Measurements from ENCODE around the gene KCNG2.
A peak's percentile ranks its signal among the peaks of the same experiment; 100 is the strongest.

KCNG2 gene

DNA sequence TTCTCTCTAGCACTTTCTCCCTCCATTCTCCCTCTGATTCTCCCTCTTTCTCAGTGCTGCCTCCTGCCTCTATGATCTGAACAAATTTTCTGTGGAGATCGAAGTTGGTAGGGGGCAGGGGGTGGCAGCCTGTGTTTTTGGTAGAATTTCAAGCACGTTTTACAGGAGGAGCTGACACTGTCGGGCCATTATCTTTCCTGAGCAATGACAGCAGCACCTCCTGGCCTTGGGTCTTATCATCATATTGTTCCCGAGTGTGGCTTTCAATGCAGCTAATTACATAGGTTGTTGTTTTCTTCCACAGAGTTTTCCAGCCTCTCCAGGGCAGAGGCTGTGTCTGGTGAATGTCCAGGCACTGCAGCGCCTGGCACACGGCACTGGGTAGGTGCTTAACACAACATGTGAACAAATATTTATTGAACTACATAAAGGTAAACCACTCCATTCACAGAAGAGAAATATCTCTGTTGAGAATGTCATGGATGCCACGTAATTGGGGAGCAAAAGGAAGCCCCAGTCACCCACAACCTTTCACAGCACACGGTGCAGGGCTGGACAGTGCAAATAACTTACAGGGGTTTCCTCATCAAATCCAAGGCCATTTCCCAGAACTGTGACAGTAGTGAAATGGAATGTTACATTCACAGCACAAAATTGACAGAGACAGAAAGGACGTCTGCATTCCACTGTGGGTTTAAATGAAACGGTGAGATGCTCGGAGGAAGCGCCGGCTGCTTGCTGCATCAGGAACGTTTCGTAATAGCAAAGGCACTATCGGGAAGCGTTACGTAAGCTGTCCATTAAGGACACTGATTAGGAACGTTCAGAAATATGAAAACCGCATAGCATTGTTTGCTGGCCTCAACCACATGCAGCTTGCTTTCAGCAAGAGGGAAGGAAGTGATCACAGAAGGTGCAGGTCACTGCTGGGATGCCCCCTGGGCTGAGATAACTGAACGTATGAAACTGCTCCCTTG is 6.5 kb upstream of the KCNG2 start:
- Histone ChIP-seq H3K4me3 (ENCODE audit: low read depth, low read length) (no peak overlapping the region), H3K27ac (ENCODE audit: extremely low read depth, low read depth, low read length) (no peak overlapping the region), H3K9me3 (ENCODE audit: control insufficient read depth, insufficient read depth, low read depth, low read length) (no peaks in the 10 kb centered on the region), H3K4me1 (ENCODE audit: control insufficient read depth, insufficient read depth, low read length) (no peaks in the 10 kb centered on the region), H3K36me3 (ENCODE audit: control insufficient read depth in 2 of 2, insufficient read depth in 1 of 2, low read length in 2 of 2) (no peaks in the 10 kb centered on the region)
- ChIA-PET POLR2A (interaction anchor here (0.9 kb wide), 1 partner anchor 243 kb away, joined by 3 read pairs; the partner anchor contains the start of gene RBFA), CTCF (interaction anchor here (0.7 kb wide), 1 partner anchor 61 kb away, joined by 3 read pairs; no protein-coding TSS in a partner anchor)
- TF ChIP-seq ZNF843 (tag by site-specific recombination; IDR thresholded peaks at IDR 0.05): no peak

DNA sequence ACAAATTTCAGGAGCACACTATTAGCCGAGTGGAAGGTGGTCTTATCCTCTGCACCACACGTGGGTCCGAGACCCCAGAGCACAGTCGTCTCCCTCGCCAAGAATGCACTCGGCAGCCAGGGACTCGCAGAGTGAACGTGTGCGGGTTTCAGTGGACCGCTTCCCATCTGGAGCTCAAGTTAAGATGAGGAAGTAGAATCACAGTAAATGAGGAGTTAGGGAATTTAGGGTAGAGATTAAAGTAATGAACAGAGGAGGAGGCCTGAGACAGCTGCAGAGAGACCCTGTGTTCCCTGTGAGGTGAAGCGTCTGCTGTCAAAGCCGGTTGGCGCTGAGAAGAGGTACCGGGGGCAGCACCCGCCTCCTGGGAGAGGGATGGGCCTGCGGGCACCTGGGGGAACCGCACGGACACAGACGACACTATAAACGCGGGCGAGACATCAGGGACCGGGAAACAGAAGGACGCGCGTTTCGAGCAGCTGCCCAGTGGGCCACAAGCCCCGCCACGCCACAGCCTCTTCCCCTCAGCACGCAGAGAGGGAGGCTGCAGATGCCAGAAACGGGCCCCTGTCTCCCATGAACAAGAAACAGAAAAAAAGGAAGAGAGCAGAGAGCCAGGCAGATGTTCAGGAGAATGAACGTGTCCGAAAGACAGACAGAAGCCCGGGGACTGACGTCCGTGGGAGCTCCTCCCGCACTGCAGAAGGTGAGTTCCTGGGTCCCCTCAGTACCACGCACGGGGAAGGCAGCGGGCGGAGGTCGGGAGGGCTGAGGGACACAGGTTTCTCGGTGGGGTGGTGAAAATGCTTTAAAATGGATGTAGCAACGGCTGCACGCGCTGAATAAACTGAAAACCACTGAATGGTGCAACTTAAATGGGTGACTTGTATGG is 5.4 kb upstream of the KCNG2 start:
- Histone ChIP-seq H3K4me1 (ENCODE audit: control insufficient read depth, insufficient read depth, low read length) (no peaks in the 10 kb centered on the region), H3K27ac (ENCODE audit: extremely low read depth, low read depth, low read length) (no peak overlapping the region), H3K36me3 (ENCODE audit: control insufficient read depth in 2 of 2, insufficient read depth in 1 of 2, low read length in 2 of 2) (no peaks in the 10 kb centered on the region), H3K4me3 (ENCODE audit: low read depth, low read length) (no peak overlapping the region), H3K9me3 (ENCODE audit: control insufficient read depth, insufficient read depth, low read depth, low read length) (no peaks in the 10 kb centered on the region)
- CTCF ChIA-PET: interaction anchor here (0.7 kb wide), 1 partner anchor 62 kb away, joined by 3 read pairs; no protein-coding TSS in a partner anchor
- POLR2A ChIA-PET: interaction anchor here (0.9 kb wide), 1 partner anchor 242 kb away, joined by 3 read pairs; the partner anchor contains the start of gene RBFA
- TF ChIP-seq, protein P1, sequence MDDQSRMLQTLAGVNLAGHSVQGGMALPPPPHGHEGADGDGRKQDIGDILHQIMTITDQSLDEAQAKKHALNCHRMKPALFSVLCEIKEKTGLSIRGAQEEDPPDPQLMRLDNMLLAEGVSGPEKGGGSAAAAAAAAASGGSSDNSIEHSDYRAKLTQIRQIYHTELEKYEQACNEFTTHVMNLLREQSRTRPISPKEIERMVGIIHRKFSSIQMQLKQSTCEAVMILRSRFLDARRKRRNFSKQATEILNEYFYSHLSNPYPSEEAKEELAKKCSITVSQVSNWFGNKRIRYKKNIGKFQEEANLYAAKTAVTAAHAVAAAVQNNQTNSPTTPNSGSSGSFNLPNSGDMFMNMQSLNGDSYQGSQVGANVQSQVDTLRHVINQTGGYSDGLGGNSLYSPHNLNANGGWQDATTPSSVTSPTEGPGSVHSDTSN (CRISPR knock-in tag; IDR thresholded peaks at IDR 0.05): 0 out of 2 replicates have a peak, but pooled peaks have one; percentile 30
- TF ChIP-seq ZNF677 (tag by site-specific recombination; IDR thresholded peaks at IDR 0.05) (no peak), ZBTB20 (tag by site-specific recombination; IDR thresholded peaks at IDR 0.05) (no peak), ZNF221 (tag by site-specific recombination; IDR thresholded peaks at IDR 0.05; ENCODE audit: borderline replicate concordance) (no peak)

DNA sequence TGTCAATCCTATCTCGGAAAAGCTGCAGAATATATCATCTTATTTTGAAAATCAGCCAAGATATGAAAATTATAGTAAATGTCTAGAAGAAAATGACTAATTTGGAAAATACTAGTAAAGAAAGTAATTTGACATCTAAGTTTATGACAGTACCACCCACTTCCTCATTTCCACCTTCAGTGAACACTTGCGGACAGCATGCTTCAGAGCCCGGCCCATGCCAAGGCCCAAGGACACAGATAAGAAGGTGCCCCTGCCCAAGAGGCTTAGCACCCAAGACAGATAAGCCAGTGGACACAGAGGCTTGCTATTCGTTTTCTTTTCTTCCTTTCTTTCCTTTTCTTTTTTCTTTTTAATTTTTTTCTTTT is 4.8 kb upstream of the KCNG2 start:
- CTCF ChIA-PET: no interaction called here
- TF ChIP-seq, protein P2, sequence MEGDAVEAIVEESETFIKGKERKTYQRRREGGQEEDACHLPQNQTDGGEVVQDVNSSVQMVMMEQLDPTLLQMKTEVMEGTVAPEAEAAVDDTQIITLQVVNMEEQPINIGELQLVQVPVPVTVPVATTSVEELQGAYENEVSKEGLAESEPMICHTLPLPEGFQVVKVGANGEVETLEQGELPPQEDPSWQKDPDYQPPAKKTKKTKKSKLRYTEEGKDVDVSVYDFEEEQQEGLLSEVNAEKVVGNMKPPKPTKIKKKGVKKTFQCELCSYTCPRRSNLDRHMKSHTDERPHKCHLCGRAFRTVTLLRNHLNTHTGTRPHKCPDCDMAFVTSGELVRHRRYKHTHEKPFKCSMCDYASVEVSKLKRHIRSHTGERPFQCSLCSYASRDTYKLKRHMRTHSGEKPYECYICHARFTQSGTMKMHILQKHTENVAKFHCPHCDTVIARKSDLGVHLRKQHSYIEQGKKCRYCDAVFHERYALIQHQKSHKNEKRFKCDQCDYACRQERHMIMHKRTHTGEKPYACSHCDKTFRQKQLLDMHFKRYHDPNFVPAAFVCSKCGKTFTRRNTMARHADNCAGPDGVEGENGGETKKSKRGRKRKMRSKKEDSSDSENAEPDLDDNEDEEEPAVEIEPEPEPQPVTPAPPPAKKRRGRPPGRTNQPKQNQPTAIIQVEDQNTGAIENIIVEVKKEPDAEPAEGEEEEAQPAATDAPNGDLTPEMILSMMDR (tag by site-specific recombination; IDR thresholded peaks at IDR 0.05): no peak
- no peak for TF ChIP-seq ZNF133 (tag by site-specific recombination; IDR thresholded peaks at IDR 0.05)
- H3K27ac ChIP-seq (ENCODE audit: extremely low read depth, low read depth, low read length): no peak overlapping the region
- H3K4me3 ChIP-seq (ENCODE audit: low read depth, low read length): no peak overlapping the region
- no peaks in the 10 kb centered on the region for H3K4me1 ChIP-seq (ENCODE audit: control insufficient read depth, insufficient read depth, low read length)
- H3K36me3 ChIP-seq (ENCODE audit: control insufficient read depth in 2 of 2, insufficient read depth in 1 of 2, low read length in 2 of 2): no peaks in the 10 kb centered on the region
- POLR2A ChIA-PET: no interaction called here
- no peaks in the 10 kb centered on the region for H3K9me3 ChIP-seq (ENCODE audit: control insufficient read depth, insufficient read depth, low read depth, low read length)

DNA sequence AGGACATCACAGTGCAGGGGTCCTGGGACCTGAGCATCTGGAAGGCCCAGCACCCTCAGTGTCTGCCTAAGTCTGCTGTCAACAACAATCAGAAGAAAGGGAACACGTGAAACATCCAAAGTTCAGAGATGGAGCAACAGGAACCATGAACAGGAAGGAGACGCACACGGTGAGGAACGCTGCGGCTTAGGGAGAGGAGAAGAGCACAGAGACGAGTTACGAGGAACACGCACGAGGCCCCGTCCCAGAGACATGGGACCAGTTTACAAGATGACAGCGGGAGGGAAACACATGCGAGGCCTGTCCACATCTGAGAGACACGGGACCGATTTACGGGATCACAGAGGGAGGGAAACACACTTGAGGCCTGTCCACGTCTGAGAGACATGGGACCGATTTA is 2.9 kb upstream of the KCNG2 start:
- H3K4me3 ChIP-seq (ENCODE audit: low read depth, low read length): no peak overlapping the region
- H3K27ac ChIP-seq (ENCODE audit: extremely low read depth, low read depth, low read length): no peak overlapping the region
- POLR2A ChIA-PET: no interaction called here
- H3K9me3 ChIP-seq (ENCODE audit: control insufficient read depth, insufficient read depth, low read depth, low read length): no peaks in the 10 kb centered on the region
- H3K4me1 ChIP-seq (ENCODE audit: control insufficient read depth, insufficient read depth, low read length): no peaks in the 10 kb centered on the region; the same call in 1 of the 2 replicates
- H3K36me3 ChIP-seq (ENCODE audit: control insufficient read depth in 2 of 2, insufficient read depth in 1 of 2, low read length in 2 of 2): no peaks in the 10 kb centered on the region
- CTCF ChIA-PET: interaction anchor here (0.7 kb wide), 1 partner anchor 641 kb away, joined by 3 read pairs; no protein-coding TSS in a partner anchor
- TF ChIP-seq KLF8 (tag by site-specific recombination; IDR thresholded peaks at IDR 0.05) (no peak), ZFP37 (tag by site-specific recombination; IDR thresholded peaks at IDR 0.05) (no peak), ZNF514 (tag by site-specific recombination; IDR thresholded peaks at IDR 0.05) (no peak), ZNF221 (tag by site-specific recombination; IDR thresholded peaks at IDR 0.05; ENCODE audit: borderline replicate concordance) (no peak), ZNF626 (tag by site-specific recombination; IDR thresholded peaks at IDR 0.05) (no peak), ZNF155 (tag by site-specific recombination; IDR thresholded peaks at IDR 0.05) (no peak), ZNF311 (tag by site-specific recombination; IDR thresholded peaks at IDR 0.05; ENCODE audit: borderline replicate concordance) (no peak), ZNF433 (tag by site-specific recombination; IDR thresholded peaks at IDR 0.05; ENCODE audit: low read depth) (no peak), IKZF3 (tag by site-specific recombination; IDR thresholded peaks at IDR 0.05) (no peak), ZNF157 (tag by site-specific recombination; IDR thresholded peaks at IDR 0.05) (no peak)
- TF ChIP-seq, protein P3, sequence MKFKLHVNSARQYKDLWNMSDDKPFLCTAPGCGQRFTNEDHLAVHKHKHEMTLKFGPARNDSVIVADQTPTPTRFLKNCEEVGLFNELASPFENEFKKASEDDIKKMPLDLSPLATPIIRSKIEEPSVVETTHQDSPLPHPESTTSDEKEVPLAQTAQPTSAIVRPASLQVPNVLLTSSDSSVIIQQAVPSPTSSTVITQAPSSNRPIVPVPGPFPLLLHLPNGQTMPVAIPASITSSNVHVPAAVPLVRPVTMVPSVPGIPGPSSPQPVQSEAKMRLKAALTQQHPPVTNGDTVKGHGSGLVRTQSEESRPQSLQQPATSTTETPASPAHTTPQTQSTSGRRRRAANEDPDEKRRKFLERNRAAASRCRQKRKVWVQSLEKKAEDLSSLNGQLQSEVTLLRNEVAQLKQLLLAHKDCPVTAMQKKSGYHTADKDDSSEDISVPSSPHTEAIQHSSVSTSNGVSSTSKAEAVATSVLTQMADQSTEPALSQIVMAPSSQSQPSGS (tag by site-specific recombination; IDR thresholded peaks at IDR 0.05; ENCODE audit: low read depth): no peak
